CD4-positive, alpha-beta T cell treated with Interleukin-6 at 100 ng/mL for 8 hours (primary cell): Measurements from ENCODE around the gene HLX.

Experiments
- DNase-seq: peaks from one replicate; pipeline ENCODE4 v3.0.0-alpha.2; 2020; ENCODE audit warnings: mixed read lengths, low spot score

The HLX gene

GRCh38 chr1:220882061-220882891 is 3.0 kb downstream of the HLX start:
- DNase-seq: no peak

DNA sequence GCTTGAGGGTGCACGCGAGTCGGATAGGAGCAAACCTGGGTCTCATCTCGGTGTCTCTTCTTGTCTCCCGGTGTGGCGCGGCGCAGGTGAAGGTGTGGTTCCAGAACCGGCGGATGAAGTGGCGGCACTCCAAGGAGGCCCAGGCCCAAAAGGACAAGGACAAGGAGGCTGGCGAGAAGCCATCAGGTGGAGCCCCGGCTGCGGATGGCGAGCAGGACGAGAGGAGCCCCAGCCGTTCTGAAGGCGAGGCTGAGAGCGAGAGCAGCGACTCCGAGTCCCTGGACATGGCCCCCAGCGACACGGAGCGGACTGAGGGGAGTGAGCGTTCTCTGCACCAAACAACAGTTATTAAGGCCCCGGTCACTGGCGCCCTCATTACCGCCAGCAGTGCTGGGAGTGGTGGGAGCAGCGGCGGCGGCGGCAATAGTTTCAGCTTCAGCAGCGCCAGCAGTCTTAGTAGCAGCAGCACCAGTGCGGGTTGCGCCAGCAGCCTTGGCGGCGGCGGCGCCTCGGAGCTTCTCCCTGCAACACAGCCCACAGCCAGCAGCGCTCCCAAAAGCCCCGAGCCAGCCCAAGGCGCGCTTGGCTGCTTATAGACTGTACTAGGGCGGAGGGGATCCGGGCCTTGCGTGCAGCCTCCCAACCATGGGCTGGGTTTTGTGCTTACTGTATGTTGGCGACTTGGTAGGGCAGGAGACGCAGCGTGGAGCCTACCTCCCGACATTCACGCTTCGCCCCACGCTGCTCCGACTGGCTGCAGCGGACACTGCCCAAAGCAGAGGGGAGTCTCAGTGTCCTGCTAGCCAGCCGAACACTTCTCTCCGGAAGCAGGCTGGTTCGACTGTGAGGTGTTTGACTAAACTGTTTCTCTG is 5.1 kb downstream of the HLX start:
- no peak for DNase-seq

- DNase-seq: no peak
These were observed 6.0 kb downstream of the HLX start for GRCh38 chr1:220884981-220885918.

DNA sequence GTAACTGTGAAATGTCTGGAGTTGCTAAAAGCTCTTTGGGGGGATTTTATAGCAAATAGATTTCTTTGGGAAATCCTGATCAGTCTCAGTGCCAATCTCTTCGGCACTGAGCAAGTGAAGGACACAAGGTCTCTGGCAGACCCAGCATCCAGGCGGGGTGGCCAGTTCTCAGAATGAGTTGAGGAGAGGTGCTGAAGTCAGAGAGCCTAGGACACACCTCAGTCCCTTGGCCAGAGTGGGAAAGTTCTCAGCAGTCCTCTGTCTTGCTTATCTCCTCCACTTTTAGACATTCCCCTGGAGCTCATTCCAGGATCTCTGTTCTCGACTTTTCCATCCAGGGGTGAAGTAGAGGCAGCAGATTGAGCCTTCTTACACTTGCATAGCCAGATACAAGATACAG is 6.7 kb downstream of the HLX start:
- DNase-seq: no peak

DNA sequence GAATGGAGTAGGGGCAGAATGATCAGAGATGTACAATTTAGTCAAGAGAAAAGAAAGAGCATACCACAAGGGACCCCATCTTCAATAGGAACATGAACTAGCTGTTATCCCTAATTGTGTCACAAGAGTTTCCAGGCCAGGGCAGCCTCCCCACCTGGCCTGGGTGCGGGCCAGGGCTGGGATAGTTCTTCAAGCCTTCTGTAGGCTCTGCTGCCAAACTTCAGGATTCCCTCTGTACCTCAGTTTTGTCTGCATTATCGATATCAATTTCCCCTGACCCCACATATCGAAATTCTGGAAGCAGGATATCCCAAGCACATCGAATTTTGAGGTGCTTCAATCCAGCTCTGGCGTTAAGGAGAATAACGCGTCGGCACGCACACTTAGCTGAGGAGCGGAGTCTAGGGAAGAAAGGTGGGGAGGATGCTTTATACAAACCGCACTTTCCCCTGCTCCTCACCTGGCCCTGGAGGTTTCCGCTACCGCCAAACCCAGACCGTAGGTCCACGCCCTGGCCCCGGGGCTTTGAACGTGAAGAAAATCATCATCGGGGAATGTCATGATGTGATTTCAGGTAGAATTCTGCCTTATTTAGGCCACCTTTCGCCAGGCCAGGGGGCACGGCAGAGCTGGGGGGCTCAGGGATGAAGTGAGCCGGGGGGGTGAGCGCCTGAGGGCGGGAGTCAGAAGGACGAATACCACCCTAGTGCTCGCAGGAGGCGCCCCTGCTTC is 7.4 kb downstream of the HLX start:
- no peak for DNase-seq

DNA sequence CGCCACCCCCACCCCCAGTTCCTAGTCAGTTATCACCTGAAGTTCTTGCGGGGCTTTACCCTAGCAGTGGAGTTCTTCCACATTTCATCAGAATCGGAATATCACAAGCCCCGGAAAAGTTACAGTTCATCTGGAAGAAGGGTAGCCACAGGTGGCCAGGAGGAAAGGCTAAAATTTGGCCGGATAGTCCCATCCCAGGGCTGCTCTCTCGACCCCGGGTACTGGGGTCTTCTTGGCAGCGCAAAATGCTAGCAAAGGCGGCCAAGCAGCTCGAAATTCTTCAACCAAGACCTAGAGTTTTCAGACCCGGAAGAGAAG is 7.9 kb downstream of the HLX start:
- no peak for DNase-seq

GRCh38 chr1:220887520-220888416 is 8.5 kb downstream of the HLX start:
- DNase-seq: no peak

DNA sequence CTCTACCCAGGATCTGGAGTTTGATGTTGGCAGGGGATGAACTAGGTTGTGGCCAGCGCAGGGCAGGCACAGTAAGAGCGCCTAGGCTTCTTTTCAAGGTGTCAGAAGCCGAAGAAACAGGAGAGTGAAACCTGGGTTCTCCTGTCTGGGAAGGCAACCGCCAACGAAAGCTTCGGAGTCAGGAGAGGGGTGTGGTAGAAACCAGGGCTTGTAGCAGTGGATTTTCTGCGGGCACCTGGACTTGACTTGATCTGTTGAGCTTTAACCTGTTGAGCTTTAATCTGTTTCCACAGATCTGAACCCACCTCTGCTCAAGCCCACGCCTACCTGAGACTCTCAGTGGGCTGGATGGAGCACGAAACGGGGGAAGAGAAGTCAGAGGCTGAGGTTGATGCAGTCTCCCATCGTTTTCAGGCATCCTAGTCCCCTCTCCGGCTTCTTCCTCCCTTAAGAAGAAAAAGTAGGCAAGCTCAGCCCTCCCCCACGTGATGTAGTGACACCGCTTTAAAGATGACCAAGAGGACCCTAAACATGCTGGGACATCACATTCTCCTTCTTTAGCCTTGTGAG is 9.3 kb downstream of the HLX start:
- DNase-seq: no peak

- no peak for DNase-seq
These were observed 10.1 kb downstream of the HLX start for GRCh38 chr1:220889333-220889732.

DNA sequence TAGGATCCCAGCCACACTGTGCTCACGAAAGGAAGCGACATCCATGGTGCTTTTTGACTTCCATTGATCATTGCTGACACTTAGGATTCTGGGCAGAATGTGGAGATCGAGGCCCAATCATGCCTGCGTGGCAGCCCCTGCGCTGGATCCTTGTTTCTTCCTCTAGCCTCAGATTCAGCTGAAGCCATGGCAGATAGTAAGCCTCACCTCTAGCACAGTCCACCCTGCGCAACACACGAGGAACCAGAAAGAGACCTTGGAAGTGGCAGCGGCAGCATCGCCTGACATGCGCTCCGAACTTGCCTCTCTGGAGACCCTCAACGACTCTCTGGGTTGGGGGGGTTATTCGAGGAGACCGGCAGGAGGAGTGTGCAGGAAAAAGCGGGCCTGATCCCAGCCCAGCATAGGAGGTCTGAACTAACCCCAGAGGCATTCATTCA is 10.6 kb downstream of the HLX start:
- no peak for DNase-seq

GRCh38 chr1:220890602-220891001 is 11.4 kb downstream of the HLX start:
- no peak for DNase-seq

- no peak for DNase-seq
These were observed 12.2 kb downstream of the HLX start for GRCh38 chr1:220891224-220892085.

DNA sequence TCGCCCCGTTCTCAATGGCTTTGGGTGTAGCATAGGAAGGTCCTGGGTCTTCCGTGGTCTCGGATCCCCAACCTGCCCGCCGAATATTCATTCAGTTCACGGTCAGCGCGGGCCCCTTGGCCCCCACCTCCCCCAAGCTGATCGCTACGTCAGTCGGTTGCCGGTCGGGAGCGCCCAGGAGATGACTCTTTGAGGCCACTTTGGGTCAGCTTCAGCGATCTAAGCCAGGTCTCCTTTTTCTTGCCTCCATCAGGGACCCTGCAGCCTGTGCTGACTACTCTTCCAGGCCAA is 12.8 kb downstream of the HLX start:
- no peak for DNase-seq

DNA sequence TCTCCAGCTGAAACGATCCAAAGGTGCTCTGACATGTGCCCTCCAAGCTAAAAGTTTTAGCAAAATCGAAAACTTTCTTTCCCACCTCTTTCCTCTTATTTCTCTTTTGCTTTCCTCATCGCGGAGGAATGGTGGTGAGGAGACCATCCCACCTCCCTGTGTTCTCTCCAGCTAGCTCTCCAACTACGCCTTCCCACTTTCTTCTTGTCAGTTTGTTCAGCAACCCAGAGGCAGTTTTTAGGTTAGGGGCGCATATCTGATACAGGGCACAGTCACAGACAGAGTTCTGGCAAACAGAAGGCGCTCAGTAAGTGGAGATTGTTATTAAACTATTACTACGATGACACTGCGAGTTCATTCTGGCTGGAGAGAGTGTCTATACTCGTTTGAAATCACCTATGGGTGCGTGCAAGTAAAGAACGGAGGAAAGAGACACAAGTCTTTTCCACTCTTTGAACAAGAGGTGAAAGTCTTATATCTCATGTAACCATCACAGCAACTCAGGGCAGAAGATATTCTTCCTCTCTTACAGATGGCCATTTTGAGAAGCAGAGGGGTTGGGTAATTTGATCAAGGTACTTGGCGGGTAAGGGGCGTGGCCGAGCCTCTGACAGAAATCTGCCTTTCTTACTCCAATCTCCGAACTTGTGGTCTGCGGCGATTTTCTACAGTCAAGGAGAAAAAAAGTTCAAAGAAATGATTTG is 13.9 kb downstream of the HLX start:
- DNase-seq: no peak

DNA sequence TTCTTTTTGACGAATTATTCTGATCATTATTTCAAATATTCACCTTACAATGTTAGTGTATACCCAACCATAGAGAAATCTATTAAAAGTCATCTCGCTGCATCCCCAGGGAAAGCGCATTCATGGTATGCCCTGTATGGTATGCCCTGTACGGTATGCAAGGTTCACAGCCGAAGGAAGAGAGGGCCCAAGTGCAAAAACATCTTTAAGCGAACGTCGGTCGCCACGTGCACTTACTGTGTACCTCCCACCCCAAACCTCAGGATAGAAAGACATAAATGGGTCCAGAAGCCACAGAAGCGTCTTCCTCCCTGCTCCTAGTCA is 14.4 kb downstream of the HLX start:
- no peak for DNase-seq

DNA sequence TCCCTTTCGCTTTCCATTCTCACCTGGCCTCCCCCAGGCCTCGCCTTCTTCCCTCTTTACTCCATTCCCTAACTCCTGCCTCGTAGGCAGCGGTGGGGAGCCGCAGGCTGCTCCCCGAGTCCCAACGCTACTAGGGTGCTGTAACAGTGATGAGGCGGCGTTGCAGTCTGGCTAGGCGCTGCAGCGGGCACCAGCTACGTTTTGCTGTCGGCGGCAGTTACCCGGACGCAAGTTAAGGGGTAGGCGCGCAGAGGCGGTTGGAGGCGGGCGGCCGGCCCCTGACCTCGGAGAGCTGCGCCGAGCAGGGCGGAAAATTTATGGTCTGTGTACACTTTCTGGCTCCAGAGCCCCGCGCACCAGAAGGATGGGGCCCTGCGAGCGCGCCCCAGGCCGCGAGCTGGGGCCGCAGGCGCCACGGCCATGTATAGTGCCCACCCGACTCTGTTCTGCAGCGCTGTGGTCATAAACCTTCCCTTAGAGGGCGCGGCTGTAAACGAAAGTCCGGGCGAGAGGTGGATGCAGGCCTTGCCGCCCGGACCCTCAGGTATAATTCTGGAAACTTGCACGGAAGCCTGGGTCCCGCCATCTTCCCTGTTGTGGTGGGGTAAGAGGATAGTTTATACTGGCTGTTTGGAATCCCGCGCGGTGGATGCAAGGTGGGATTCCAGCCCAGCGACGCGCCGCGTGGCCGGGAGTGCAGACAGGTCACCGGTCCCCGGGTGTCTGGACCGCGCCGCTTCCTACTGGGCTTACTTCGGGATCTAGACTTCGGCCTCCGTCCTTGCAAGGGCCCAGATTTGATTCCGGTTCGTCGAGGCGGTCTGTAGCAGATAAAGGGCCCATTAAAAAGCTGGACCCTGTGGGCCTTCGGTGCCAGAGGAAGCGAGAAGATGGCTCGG is 15.0 kb downstream of the HLX start:
- DNase-seq: no peak

- DNase-seq: no peak
These were observed 15.6 kb downstream of the HLX start for GRCh38 chr1:220894924-220895256.

GRCh38 chr1:220895412-220895946 is 16.2 kb downstream of the HLX start:
- DNase-seq: no peak
